ENCODE data around the gene CDC25A. TPM values are rescaled to one million over a fixed set of nuclear protein-coding genes. Genes with fewer than 3 reads are reported as not detected.

CDC25A gene
- total RNA-seq, 1 experiment from 2014 or later, result 35.5 TPM

DNA sequence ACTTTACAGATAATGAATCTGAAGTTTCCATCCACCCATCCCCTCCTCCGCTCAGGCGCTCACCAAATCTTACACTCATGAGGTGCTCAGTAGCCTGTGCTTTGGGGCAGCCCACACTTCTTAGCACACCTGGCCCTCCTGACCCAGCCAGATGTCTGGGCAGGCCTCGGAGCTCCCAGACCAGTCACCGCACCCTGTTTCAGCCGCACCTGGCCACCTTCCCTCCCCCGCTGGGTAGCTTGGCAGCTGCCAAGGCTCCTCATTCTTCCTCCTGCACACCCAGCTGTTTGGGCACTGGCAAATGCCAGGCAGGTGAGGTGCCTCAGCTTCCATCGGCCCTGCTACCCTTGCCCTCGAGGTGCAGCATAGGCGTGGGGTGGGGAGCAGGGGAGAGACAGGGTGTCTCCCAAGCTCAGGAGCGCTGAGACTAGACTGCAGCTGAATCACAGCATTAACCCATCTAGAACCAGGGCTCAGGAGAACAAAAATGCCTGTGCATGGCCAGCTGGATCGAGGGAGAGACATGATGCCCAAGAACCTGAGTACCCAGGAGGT lies 45.8 kb downstream of the CDC25A start:
- Histone ChIP-seq H3K4me3 (ENCODE audit: low read depth, low read length) (no peak overlapping the region), H3K4me1 (no peaks in the 10 kb centered on the region), H3K27me3 (replicated peaks; ENCODE audit: control insufficient read depth, insufficient read depth, low read length) (no peaks in the 10 kb centered on the region), H3K36me3 (ENCODE audit: control insufficient read depth, insufficient read depth, low read length) (no peaks in the 10 kb centered on the region), H3K9me3 (no peaks in the 10 kb centered on the region)
- DNase-seq, result no peak
- ChIA-PET POLR2A (interaction anchor here (0.6 kb wide), 1 partner anchor 54 kb away, joined by 3 read pairs; no protein-coding TSS in a partner anchor), CTCF (interaction anchor here (0.6 to 1.2 kb wide), 2 partner anchors 9 to 50 kb away, joined by 3 to 4 read pairs; no protein-coding TSS in a partner anchor)
- Mint-ChIP-seq H3K4me1 (ENCODE audit: low read depth, unreplicated experiment) (no peaks in the 10 kb centered on the region), H3K9me3 (ENCODE audit: unreplicated experiment) (no peaks in the 10 kb centered on the region), H3K36me3 (ENCODE audit: insufficient read depth, unreplicated experiment) (no peaks in the 10 kb centered on the region), H3K27me3 (ENCODE audit: insufficient read depth, unreplicated experiment) (no peaks in the 10 kb centered on the region), H3K27ac (ENCODE audit: unreplicated experiment) (no peak overlapping the region), H3K4me3 (ENCODE audit: unreplicated experiment) (no peak overlapping the region)
- intact Hi-C loops (cut with micrococcal nuclease; ENCODE audit: unreplicated experiment), result no loop called here
- TF ChIP-seq, protein P1, sequence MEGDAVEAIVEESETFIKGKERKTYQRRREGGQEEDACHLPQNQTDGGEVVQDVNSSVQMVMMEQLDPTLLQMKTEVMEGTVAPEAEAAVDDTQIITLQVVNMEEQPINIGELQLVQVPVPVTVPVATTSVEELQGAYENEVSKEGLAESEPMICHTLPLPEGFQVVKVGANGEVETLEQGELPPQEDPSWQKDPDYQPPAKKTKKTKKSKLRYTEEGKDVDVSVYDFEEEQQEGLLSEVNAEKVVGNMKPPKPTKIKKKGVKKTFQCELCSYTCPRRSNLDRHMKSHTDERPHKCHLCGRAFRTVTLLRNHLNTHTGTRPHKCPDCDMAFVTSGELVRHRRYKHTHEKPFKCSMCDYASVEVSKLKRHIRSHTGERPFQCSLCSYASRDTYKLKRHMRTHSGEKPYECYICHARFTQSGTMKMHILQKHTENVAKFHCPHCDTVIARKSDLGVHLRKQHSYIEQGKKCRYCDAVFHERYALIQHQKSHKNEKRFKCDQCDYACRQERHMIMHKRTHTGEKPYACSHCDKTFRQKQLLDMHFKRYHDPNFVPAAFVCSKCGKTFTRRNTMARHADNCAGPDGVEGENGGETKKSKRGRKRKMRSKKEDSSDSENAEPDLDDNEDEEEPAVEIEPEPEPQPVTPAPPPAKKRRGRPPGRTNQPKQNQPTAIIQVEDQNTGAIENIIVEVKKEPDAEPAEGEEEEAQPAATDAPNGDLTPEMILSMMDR (IDR thresholded peaks at IDR 0.05; ENCODE audit: insufficient read depth in 1 of 2, low read depth in 1 of 2, low read length in 1 of 2, severe bottlenecking in 1 of 2, unreplicated experiment in 1 of 2), result no peak
- no TSS peak for BruUV-seq (replicated peaks)

DNA sequence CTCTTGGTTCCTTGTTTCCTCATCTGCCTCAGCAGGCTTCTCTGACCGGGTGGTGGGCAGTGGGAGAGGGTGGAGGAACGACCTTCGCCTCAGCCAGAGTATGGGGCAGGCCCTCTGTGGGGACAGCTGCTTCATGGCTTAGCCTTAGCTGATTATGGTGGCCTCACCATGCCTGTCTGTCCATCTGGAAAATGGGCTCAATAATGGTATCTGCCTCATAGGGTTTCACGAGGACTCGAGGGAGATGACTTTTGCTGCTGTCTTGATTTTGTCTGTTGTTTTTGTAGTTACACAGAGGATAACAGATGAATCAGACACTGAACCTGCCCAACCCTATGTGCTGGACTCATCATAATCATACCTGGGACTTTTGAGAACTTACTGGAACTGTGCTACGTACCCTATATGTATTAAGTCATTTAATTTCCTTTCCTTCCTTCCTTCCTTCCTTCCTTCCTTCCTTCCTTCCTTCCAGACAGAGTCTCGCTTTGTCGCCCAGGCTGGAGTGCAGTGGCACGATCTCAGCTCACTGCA lies 46.5 kb downstream of the CDC25A start:
- H3K9me3 Mint-ChIP-seq (ENCODE audit: unreplicated experiment), result no peaks in the 10 kb centered on the region
- no peak overlapping the region for H3K27ac Mint-ChIP-seq (ENCODE audit: unreplicated experiment)
- intact Hi-C loops (cut with micrococcal nuclease; ENCODE audit: unreplicated experiment), result no loop called here
- no peaks in the 10 kb centered on the region for H3K9me3 ChIP-seq
- ChIA-PET POLR2A (no interaction called here), CTCF (interaction anchor here (1.2 kb wide), 1 partner anchor 10 kb away, joined by 4 read pairs; no protein-coding TSS in a partner anchor)
- BruUV-seq (replicated peaks), result no TSS peak
- no peaks in the 10 kb centered on the region for H3K4me1 Mint-ChIP-seq (ENCODE audit: low read depth, unreplicated experiment)
- no peaks in the 10 kb centered on the region for H3K36me3 ChIP-seq (ENCODE audit: control insufficient read depth, insufficient read depth, low read length)
- no peak overlapping the region for H3K4me3 ChIP-seq (ENCODE audit: low read depth, low read length)
- H3K4me1 ChIP-seq, result no peaks in the 10 kb centered on the region
- no peaks in the 10 kb centered on the region for H3K27me3 Mint-ChIP-seq (ENCODE audit: insufficient read depth, unreplicated experiment)
- H3K4me3 Mint-ChIP-seq (ENCODE audit: unreplicated experiment), result no peak overlapping the region
- H3K36me3 Mint-ChIP-seq (ENCODE audit: insufficient read depth, unreplicated experiment), result no peaks in the 10 kb centered on the region
- TF ChIP-seq, protein P1 (IDR thresholded peaks at IDR 0.05; ENCODE audit: insufficient read depth in 1 of 2, low read depth in 1 of 2, low read length in 1 of 2, severe bottlenecking in 1 of 2, unreplicated experiment in 1 of 2), result no peak
- H3K27me3 ChIP-seq (replicated peaks; ENCODE audit: control insufficient read depth, insufficient read depth, low read length), result no peaks in the 10 kb centered on the region
- DNase-seq, result no peak

DNA sequence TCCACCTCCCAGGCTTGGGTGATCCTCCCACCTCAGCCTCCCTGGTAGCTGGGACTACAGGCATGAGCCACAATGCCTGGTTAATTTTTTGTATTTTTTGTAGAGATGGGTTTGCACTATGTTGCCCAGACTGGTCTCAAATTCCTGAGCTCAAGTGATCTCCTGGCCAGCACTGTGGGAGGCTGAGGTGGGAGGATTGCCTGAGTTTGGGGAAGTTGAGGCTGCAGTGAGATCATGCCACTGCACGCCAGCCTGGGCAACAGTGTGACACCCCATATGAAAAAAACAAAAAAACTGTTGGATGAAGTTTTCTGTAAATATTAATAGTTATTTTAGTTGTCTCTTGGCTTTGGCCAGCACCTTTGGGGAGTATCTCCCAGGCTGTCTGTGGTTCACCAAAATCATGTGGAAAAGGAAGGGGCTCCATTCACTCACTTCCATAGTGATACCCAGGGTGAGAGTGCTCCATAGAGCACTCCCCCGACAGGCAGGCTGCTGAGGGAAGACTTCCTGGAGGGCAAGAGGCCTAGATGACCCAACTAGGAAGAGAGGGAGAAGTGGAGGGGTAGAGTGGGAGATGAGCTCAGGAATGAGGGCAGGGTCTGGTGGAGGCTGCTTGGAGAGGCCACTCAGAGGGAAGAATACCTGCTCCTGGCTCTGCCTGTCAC lies 47.1 kb downstream of the CDC25A start:
- no peak overlapping the region for H3K4me3 Mint-ChIP-seq (ENCODE audit: unreplicated experiment)
- H3K4me1 ChIP-seq, result no peaks in the 10 kb centered on the region
- no peaks in the 10 kb centered on the region for H3K9me3 ChIP-seq
- intact Hi-C loops (cut with micrococcal nuclease; ENCODE audit: unreplicated experiment), result no loop called here
- no peaks in the 10 kb centered on the region for H3K27me3 ChIP-seq (replicated peaks; ENCODE audit: control insufficient read depth, insufficient read depth, low read length)
- H3K27me3 Mint-ChIP-seq (ENCODE audit: insufficient read depth, unreplicated experiment), result no peaks in the 10 kb centered on the region
- H3K4me1 Mint-ChIP-seq (ENCODE audit: low read depth, unreplicated experiment), result no peaks in the 10 kb centered on the region
- no peak overlapping the region for H3K27ac Mint-ChIP-seq (ENCODE audit: unreplicated experiment)
- no peaks in the 10 kb centered on the region for H3K9me3 Mint-ChIP-seq (ENCODE audit: unreplicated experiment)
- TF ChIP-seq, protein P1 (IDR thresholded peaks at IDR 0.05; ENCODE audit: insufficient read depth in 1 of 2, low read depth in 1 of 2, low read length in 1 of 2, severe bottlenecking in 1 of 2, unreplicated experiment in 1 of 2), result no peak
- POLR2A ChIA-PET, result no interaction called here
- no peak for DNase-seq
- no TSS peak for BruUV-seq (replicated peaks)
- no peaks in the 10 kb centered on the region for H3K36me3 Mint-ChIP-seq (ENCODE audit: insufficient read depth, unreplicated experiment)
- CTCF ChIA-PET, result interaction anchor here (1.4 kb wide), 1 partner anchor 11 kb away, joined by 6 read pairs; no protein-coding TSS in a partner anchor
- no peak overlapping the region for H3K4me3 ChIP-seq (ENCODE audit: low read depth, low read length)
- no peaks in the 10 kb centered on the region for H3K36me3 ChIP-seq (ENCODE audit: control insufficient read depth, insufficient read depth, low read length)
